T-helper 2 cell treated with Interferon-gamma antibody and Interleukin-4, amounts not matched to agents 100 ng/mL and 5 ng/mL, for 36 hours (primary cell): ENCODE data around the gene PAFAH1B2. TPM values are rescaled to one million over a fixed set of nuclear protein-coding genes. Genes with fewer than 3 reads are reported as not detected.
"Not testable (repeated sequence)": the region's sequence is repeated elsewhere in the genome, so short reads cannot be mapped to it uniquely, and the experiment has no call there.

Source experiments
- intact Hi-C: fragments of 100-400 bp; cut with micrococcal nuclease; formaldehyde crosslinking; loops from one replicate; pipeline ENCODE4 v1.15.1; 2023
- total RNA-seq: library from RNA; stranded (reverse); gene quantifications from 2 replicates; pipeline ENCODE4 v1.2.3, GENCODE V29; 2022

PAFAH1B2 gene
- 58.4 and 61.6 TPM in 2 replicates for total RNA-seq

GRCh38 chr11:117143871-117144476, at the start of gene PAFAH1B2:
Gene PAFAH1B2 (plus strand): TSS chr11:117144287. CDS start chr11:117152448, 8,161 bp downstream.
- intact Hi-C loops, result loop anchor here (1.0 to 2.0 kb wide), 3 partner anchors 34 to 291 kb away; partner anchors contain the start of genes PCSK7, RNF214 and SIDT2

- intact Hi-C loops, result loop anchor here (5.0 kb wide), 4 partner anchors 32 to 322 kb away; partner anchors contain the start of genes APOA1 and BUD13
Observed at GRCh38 chr11:117094776-117095175, 49.3 kb upstream of the PAFAH1B2 start.

- intact Hi-C loops, result loop anchor here (2.0 to 5.0 kb wide), 6 partner anchors 33 to 323 kb away; partner anchors contain the start of genes APOA1, APOA5 and BUD13
Observed at GRCh38 chr11:117095284-117096161, 48.6 kb upstream of the PAFAH1B2 start.

GRCh38 chr11:117096201-117096991, 47.7 kb upstream of the PAFAH1B2 start:
- intact Hi-C loops, result loop anchor here (2.0 to 5.0 kb wide), 6 partner anchors 34 to 324 kb away; partner anchors contain the start of genes APOA1, APOA5 and BUD13

GRCh38 chr11:117097014-117097388, 47.1 kb upstream of the PAFAH1B2 start:
- intact Hi-C loops, result loop anchor here (2.0 to 5.0 kb wide), 6 partner anchors 35 to 325 kb away; partner anchors contain the start of genes APOA1, APOA5 and BUD13

- intact Hi-C loops, result loop anchor here (1.0 to 5.0 kb wide), 8 partner anchors 35 to 325 kb away; partner anchors contain the start of genes APOA1, APOA5 and BUD13
Observed at GRCh38 chr11:117097389-117098268, 46.5 kb upstream of the PAFAH1B2 start.

GRCh38 chr11:117098269-117099232, 45.5 kb upstream of the PAFAH1B2 start, which contains the start of gene SIK3:
Gene SIK3 (minus strand): TSS chr11:117098428. CDS start chr11:117098415, 13 bp downstream.
- intact Hi-C loops, result loop anchor here (1.0 to 5.0 kb wide), 6 partner anchors 36 to 326 kb away; partner anchors contain the start of genes APOA1 and BUD13

GRCh38 chr11:117099696-117100095, 44.4 kb upstream of the PAFAH1B2 start:
- intact Hi-C loops, result loop anchor here (2.0 to 5.0 kb wide), 5 partner anchors 37 to 327 kb away; partner anchors contain the start of genes APOA1 and BUD13

- intact Hi-C loops, result no loop called here
Observed at GRCh38 chr11:117100556-117100955, 43.5 kb upstream of the PAFAH1B2 start.

GRCh38 chr11:117107701-117108590, 36.1 kb upstream of the PAFAH1B2 start:
- intact Hi-C loops, result no loop called here

- intact Hi-C loops, result no loop called here
Observed at GRCh38 chr11:117110294-117110950, 33.7 kb upstream of the PAFAH1B2 start.

GRCh38 chr11:117112497-117112896, 31.6 kb upstream of the PAFAH1B2 start:
- intact Hi-C loops, result not testable (repeated sequence)

- intact Hi-C loops, result not testable (repeated sequence)
Observed at GRCh38 chr11:117112939-117113338, 31.1 kb upstream of the PAFAH1B2 start.

- intact Hi-C loops, result no loop called here
Observed at GRCh38 chr11:117117681-117118080, 26.4 kb upstream of the PAFAH1B2 start.

- intact Hi-C loops, result no loop called here
Observed at GRCh38 chr11:117121176-117121575, 22.9 kb upstream of the PAFAH1B2 start.

GRCh38 chr11:117122556-117122955, 21.5 kb upstream of the PAFAH1B2 start:
- intact Hi-C loops, result no loop called here
